OCI-LY1 (cell line): ENCODE results near the gene SCAMP2.
"Not testable (repeated sequence)": the region's sequence is repeated elsewhere in the genome, so short reads cannot be mapped to it uniquely, and the experiment has no call there.

Experiments used
- H2AFZ ChIP-seq: fragments of 200-600 bp; sonication (generic), shearing (Covaris generic); 2 replicates; pipeline ENCODE4 v1.6.0; 2014; ENCODE audit warnings: antibody characterized with exemption, mild to moderate bottlenecking, low read length
- H3F3A ChIP-seq: fragments of 200-600 bp; sonication (generic), shearing (Covaris generic); 2 replicates; pipeline ENCODE4 v1.6.0; 2014; ENCODE audit warnings: mild to moderate bottlenecking, antibody characterized with exemption, low read length, moderate library complexity; ENCODE audit not compliant: insufficient read depth
- H3K27ac ChIP-seq: fragments of 200-600 bp; sonication (generic); 2 replicates; pipeline ENCODE4 v1.5.1; 2014; ENCODE audit warnings: low read length, mixed run types, mild to moderate bottlenecking, low read depth; ENCODE audit not compliant: poor library complexity, severe bottlenecking
- H3K27me3 ChIP-seq: fragments of 200-600 bp; sonication (generic); 2 replicates; pipeline ENCODE4 v1.6.0; 2014; ENCODE audit warnings: antibody characterized with exemption, mild to moderate bottlenecking, low read length, moderate library complexity; ENCODE audit not compliant: insufficient read depth
- H3K36me3 ChIP-seq: fragments of 200-600 bp; sonication (generic); 2 replicates; pipeline ENCODE4 v1.6.1; 2014; ENCODE audit warnings: mild to moderate bottlenecking, antibody characterized with exemption, low read length, moderate library complexity, mixed read lengths; ENCODE audit not compliant: insufficient read depth
- H3K4me1 ChIP-seq: fragments of 200-600 bp; sonication (generic); 2 replicates; pipeline ENCODE4 v1.5.1; 2014; ENCODE audit warnings: mild to moderate bottlenecking, low read length, moderate library complexity; ENCODE audit not compliant: insufficient read depth, severe bottlenecking
- H3K4me2 ChIP-seq: fragments of 200-600 bp; sonication (generic), shearing (Covaris generic); 2 replicates; pipeline ENCODE4 v1.6.1; 2014; ENCODE audit warnings: low read length
- H3K4me3 ChIP-seq: fragments of 200-600 bp; sonication (generic); 2 replicates; pipeline ENCODE4 v1.5.1; 2014; ENCODE audit warnings: low read length, low read depth, mild to moderate bottlenecking, mixed read lengths; ENCODE audit not compliant: poor library complexity, severe bottlenecking
- H3K79me2 ChIP-seq: fragments of 200-600 bp; shearing (Covaris generic); 2 replicates; pipeline ENCODE4 v1.6.1; 2016; ENCODE audit warnings: mixed run types, low read length, mixed read lengths; ENCODE audit not compliant: insufficient read depth
- H3K9ac ChIP-seq: fragments of 200-600 bp; sonication (generic), shearing (Covaris generic); 2 replicates; pipeline ENCODE4 v1.6.1; 2014; ENCODE audit warnings: mild to moderate bottlenecking, low read length, mixed read lengths
- H3K9me2 ChIP-seq: fragments of 200-600 bp; sonication (generic), shearing (Covaris generic); 2 replicates; pipeline ENCODE4 v1.6.1; 2014; ENCODE audit warnings: low read depth, mild to moderate bottlenecking, low read length, mixed read lengths
- H3K9me3 ChIP-seq: fragments of 200-600 bp; shearing (Covaris generic); 2 replicates; pipeline ENCODE4 v1.6.1; 2014; ENCODE audit warnings: low read length, mixed read lengths
- H4K20me1 ChIP-seq: fragments of 200-600 bp; sonication (generic), shearing (Covaris generic); 2 replicates; pipeline ENCODE4 v1.6.0; 2016; ENCODE audit warnings: mild to moderate bottlenecking, low read length; ENCODE audit not compliant: insufficient read depth
- CTCF ChIP-seq: fragments of 200-600 bp; sonication (generic), shearing (Covaris generic); IDR thresholded peaks from 2 replicates; pipeline ENCODE4 v1.5.1; 2017; ENCODE audit warnings: mild to moderate bottlenecking, antibody characterized with exemption, low read length, moderate library complexity, mixed read lengths
- EZH2 ChIP-seq: fragments of 200-600 bp; sonication (generic), shearing (Covaris generic); IDR thresholded peaks from 2 replicates; pipeline ENCODE4 v1.8.0; 2017; ENCODE audit warnings: borderline replicate concordance, mixed run types, mild to moderate bottlenecking, antibody characterized with exemption, low read length, moderate library complexity, mixed read lengths

SCAMP2 gene

GRCh38 chr15:74889390-74889882, 16.3 kb upstream of the SCAMP2 start:
- peak overlapping the region; percentile 54; the same call in 1 of the 2 replicates for H2AFZ ChIP-seq
- H3K9me3 ChIP-seq, result no peaks in the 10 kb centered on the region
- peaks cover 26% of the 10 kb centered on the region for H3K36me3 ChIP-seq
- H3K4me2 ChIP-seq, result peak overlapping the region; percentile 93
- peak overlapping the region; percentile 76 for H3K4me3 ChIP-seq
- H3K27me3 ChIP-seq, result no peaks in the 10 kb centered on the region
- peaks cover 18% of the 10 kb centered on the region for H3K4me1 ChIP-seq
- TF ChIP-seq CTCF, result no peak
- TF ChIP-seq EZH2, result no peak
- no peaks in the 10 kb centered on the region for H3F3A ChIP-seq
- no peaks in the 10 kb centered on the region for H3K79me2 ChIP-seq
- H4K20me1 ChIP-seq, result no peaks in the 10 kb centered on the region
- H3K9me2 ChIP-seq, result no peaks in the 10 kb centered on the region
- H3K27ac ChIP-seq, result no peak overlapping the region
- peak overlapping the region; percentile 81; the same call in 1 of the 2 replicates for H3K9ac ChIP-seq

GRCh38 chr15:74888716-74889115, 15.6 kb upstream of the SCAMP2 start:
- Histone ChIP-seq H3K27ac (no peak overlapping the region), H3K4me1 (peaks cover 18% of the 10 kb centered on the region), H3F3A (no peaks in the 10 kb centered on the region), H3K36me3 (peaks cover 26% of the 10 kb centered on the region), H4K20me1 (no peaks in the 10 kb centered on the region), H3K4me3 (no peak overlapping the region), H3K4me2 (no peak overlapping the region), H3K9ac (no peak overlapping the region), H3K9me2 (no peaks in the 10 kb centered on the region), H3K9me3 (no peaks in the 10 kb centered on the region), H2AFZ (no peak overlapping the region), H3K79me2 (no peaks in the 10 kb centered on the region), H3K27me3 (no peaks in the 10 kb centered on the region)
- no peak for TF ChIP-seq EZH2
- no peak for TF ChIP-seq CTCF

DNA sequence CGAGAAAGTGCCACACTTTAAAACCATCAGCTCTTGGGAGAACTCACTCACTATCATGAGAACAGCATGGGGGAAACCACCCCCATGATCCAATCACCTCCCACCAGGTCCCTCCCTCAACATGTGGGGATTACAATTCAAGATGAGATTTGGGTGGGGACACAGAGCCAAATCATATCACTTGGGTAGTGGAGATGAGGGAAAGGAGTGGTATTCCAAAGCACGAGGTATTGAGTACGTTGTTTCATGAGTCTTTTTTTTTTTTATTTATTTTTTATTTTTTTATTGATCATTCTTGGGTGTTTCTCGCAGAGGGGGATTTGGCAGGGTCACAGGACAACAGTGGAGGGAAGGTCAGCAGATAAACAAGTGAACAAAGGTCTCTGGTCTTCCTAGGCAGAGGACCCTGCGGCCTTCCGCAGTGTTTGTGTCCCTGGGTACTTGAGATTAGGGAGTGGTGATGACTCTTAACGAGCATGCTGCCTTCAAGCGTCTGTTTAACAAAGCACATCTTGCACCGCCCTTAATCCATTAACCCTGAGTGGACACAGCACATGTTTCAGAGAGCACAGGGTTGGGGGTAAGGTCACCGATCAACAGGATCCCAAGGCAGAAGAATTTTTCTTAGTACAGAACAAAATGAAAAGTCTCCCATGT, 14.5 kb upstream of the SCAMP2 start:
- not testable (repeated sequence) for H2AFZ ChIP-seq, H3F3A ChIP-seq, H3K27ac ChIP-seq

GRCh38 chr15:74885461-74885860, 12.3 kb upstream of the SCAMP2 start:
- Histone ChIP-seq H2AFZ (no peak overlapping the region), H3K4me1 (peaks cover 7% of the 10 kb centered on the region), H3F3A (no peaks in the 10 kb centered on the region), H3K27me3 (no peaks in the 10 kb centered on the region), H3K36me3 (no peaks in the 10 kb centered on the region), H3K4me3 (no peak overlapping the region), H3K79me2 (no peaks in the 10 kb centered on the region), H3K4me2 (no peak overlapping the region), H3K9me2 (no peaks in the 10 kb centered on the region), H4K20me1 (no peaks in the 10 kb centered on the region), H3K9ac (no peak overlapping the region), H3K27ac (no peak overlapping the region), H3K9me3 (peaks cover 11% of the 10 kb centered on the region; the same call in 1 of the 2 replicates)
- TF ChIP-seq EZH2 (no peak), CTCF (no peak)

More for the DNA sequence above, 14.5 kb upstream of the SCAMP2 start:
- Histone ChIP-seq H3K4me1 (peaks cover 18% of the 10 kb centered on the region), H3K36me3 (peaks cover 15% of the 10 kb centered on the region)
- H3K9ac ChIP-seq, H3K79me2 ChIP-seq, H3K4me2 ChIP-seq, H3K4me3 ChIP-seq, H3K9me2 ChIP-seq, H3K27me3 ChIP-seq, H3K9me3 ChIP-seq, H4K20me1 ChIP-seq: not testable (repeated sequence)
